Right atrium auricular region (tissue), 2 donors: Measurements from ENCODE around the gene BRPF1. TPM values are rescaled to one million over a fixed set of nuclear protein-coding genes. Genes with fewer than 3 reads are reported as not detected.
"Not testable (repeated sequence)": the region's sequence is repeated elsewhere in the genome, so short reads cannot be mapped to it uniquely, and the experiment has no call there.

Experiments
- DNase-seq: peaks from one replicate; pipeline ENCODE4 v3.0.0-alpha.2; 2019; ENCODE audit warnings: low spot score
- H3K27ac ChIP-seq, 2 donors: fragments of 200-600 bp; sonication (generic); 1 replicate in 1 of 2; 2 replicates in 1 of 2; pipeline ENCODE4 v1.5.1; 2016 to 2019
- H3K27me3 ChIP-seq, 2 donors: fragments of 200-600 bp; sonication (generic); one replicate each; pipeline versions ENCODE4 v1.5.1 to v1.6.0; 2017 to 2019
- H3K36me3 ChIP-seq: fragments of 200-600 bp; sonication (generic); one replicate; pipeline ENCODE4 v1.5.1; 2016
- H3K4me1 ChIP-seq, 2 donors: fragments of 200-600 bp; sonication (generic); one replicate each; pipeline versions ENCODE4 v1.5.1 to v1.6.0; 2017 to 2019
- H3K4me3 ChIP-seq, 2 donors: fragments of 200-600 bp; sonication (generic); 1 replicate in 1 of 2; 2 replicates in 1 of 2; pipeline ENCODE4 v1.5.1; 2017 to 2019; ENCODE audit warnings: mild to moderate bottlenecking in 1 of 2, moderate library complexity in 1 of 2
- H3K9me3 ChIP-seq, 2 donors: fragments of 200-600 bp; sonication (generic); one replicate each; pipeline ENCODE4 v1.5.1; 2019
- total RNA-seq, 2 donors: library from RNA; depleted of rRNA; stranded (reverse); fragments of >200 nt; gene quantifications; one replicate each; pipeline ENCODE4 v1.1.0, GENCODE V29; 2016
- TF ChIP-seq, protein P1 (sequence below), 2 donors: fragments of 200-600 bp; sonication (generic); IDR thresholded peaks; one replicate each; pipeline ENCODE4 v1.5.1; 2019; ENCODE audit warnings: antibody characterized with exemption in 2 of 2

The BRPF1 gene
- total RNA-seq, 2 donors from 2014 or later, result 8.8 to 15.3 TPM

DNA sequence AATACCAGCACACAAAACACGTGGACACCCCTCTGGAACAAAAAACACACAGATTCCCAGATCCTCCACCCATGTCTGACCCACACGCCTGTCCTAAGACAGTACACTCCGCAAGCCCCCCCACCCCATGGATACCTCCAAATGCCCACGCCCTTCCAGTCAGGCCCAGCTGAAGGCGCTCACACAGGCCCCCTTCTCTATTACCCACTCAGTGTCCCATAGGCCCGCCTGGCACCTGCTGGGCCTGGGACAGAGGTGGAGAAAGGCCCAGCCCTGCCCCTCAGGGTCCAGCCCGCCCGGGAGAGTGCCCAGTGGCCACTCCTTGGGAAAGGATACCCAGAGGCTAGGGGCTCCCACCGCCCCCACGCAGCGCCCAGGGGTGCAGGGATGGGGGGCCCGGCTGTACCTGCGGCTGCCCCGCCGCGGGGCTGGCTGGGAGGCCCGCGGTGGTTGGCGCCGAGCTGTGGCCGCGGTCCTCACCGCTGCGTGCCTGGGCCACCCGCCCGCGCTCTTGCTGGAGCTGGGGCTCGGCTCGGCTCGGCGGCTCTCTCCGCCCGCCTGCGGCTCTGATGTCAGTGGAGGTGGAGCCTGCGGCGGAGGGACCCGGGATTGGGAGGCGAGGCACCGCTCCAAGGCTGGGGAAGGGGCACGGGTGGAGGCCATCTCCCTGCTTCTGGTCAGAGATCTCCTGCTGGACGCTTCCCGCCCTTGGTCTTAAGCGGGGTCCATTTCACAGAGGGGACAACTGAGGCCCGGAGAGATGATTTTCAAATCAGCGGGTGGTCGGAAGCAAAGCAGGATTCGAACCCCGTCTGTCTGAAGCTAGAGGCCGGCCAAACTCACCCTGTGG, 38.1 kb downstream of the BRPF1 start, which contains the start of gene CAMK1:
Gene CAMK1, minus strand, starts transcription at position 522 of the 850 bp plus-strand sequence. CDS start 2,198 bp downstream, outside the sequence.
- H3K36me3 ChIP-seq, result peaks cover 6% of the 10 kb centered on the region
- TF ChIP-seq, protein P1, sequence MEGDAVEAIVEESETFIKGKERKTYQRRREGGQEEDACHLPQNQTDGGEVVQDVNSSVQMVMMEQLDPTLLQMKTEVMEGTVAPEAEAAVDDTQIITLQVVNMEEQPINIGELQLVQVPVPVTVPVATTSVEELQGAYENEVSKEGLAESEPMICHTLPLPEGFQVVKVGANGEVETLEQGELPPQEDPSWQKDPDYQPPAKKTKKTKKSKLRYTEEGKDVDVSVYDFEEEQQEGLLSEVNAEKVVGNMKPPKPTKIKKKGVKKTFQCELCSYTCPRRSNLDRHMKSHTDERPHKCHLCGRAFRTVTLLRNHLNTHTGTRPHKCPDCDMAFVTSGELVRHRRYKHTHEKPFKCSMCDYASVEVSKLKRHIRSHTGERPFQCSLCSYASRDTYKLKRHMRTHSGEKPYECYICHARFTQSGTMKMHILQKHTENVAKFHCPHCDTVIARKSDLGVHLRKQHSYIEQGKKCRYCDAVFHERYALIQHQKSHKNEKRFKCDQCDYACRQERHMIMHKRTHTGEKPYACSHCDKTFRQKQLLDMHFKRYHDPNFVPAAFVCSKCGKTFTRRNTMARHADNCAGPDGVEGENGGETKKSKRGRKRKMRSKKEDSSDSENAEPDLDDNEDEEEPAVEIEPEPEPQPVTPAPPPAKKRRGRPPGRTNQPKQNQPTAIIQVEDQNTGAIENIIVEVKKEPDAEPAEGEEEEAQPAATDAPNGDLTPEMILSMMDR (IDR thresholded peaks at IDR 0.05), result no peak
- no peaks in the 10 kb centered on the region for H3K27me3 ChIP-seq
- H3K9me3 ChIP-seq, result no peaks in the 10 kb centered on the region
- peak within 1 kb of the TSS; percentile 84 to 88 for H3K27ac ChIP-seq
- DNase-seq, result peak; percentile 82
- H3K4me3 ChIP-seq, result peak within 1 kb of the TSS; percentile 75 to 77
- H3K4me1 ChIP-seq, result peaks cover 0 to 42% of the 10 kb centered on the region in 2 donors

DNA sequence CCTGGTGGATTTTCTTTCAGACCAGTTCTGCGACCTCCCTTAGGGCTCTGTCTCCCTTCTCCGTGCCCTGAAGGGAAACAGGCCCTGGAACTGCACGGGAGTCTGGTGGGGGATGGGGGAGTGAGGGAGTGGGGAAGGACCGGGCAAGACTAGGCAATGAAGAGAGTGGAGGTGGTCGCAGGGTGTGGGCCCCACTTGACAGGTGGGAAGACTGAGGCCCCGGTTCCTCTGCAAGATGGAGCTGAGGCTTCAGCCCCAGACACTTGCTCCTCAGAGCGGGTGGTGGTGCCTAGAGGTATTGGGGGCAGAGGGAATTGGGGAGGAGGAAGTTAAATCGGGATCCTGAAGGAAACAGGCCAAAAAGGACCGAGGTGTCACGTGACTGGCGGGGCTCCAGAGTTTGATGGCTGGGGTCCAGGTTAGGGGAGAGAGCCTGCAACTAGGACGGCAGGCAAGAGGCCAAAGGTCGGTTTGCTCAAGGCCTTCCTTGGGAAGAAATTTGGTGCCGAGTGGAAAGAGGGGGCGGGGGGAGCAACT, 38.8 kb downstream of the BRPF1 start:
- Histone ChIP-seq H3K27me3 (no peaks in the 10 kb centered on the region), H3K27ac (peak overlapping the region; percentile 84 to 88), H3K9me3 (no peaks in the 10 kb centered on the region), H3K36me3 (peaks cover 6% of the 10 kb centered on the region), H3K4me1 (peaks cover 0 to 42% of the 10 kb centered on the region in 2 donors), H3K4me3 (peak overlapping the region; percentile 75 to 77)
- DNase-seq, result peak; percentile 91
- TF ChIP-seq, protein P1 (IDR thresholded peaks at IDR 0.05), result no peak

DNA sequence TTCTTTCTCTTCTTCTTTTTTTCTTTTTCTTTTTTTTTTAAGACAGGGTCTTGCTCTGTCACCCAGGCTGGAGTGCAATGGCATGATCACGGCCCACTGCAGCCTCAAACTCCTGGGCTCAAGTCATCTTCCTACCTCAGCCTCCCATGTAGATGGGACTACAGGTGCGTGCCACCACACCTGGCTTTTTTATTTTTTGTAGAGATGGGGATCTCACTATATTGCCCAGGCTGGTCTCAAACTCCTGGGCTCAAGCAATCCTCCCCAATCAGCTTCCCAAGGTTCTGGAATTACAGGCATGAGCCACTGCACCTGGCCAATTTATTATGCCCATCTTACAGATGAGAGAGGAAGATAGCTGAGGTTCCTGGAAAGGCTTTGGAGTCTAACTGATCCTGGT, 39.5 kb downstream of the BRPF1 start:
- not testable (repeated sequence) for H3K36me3 ChIP-seq, H3K9me3 ChIP-seq, H3K4me3 ChIP-seq, DNase-seq, H3K27me3 ChIP-seq
- H3K4me1 ChIP-seq, result peaks cover 0 to 42% of the 10 kb centered on the region in 2 donors
- peak overlapping the region in 1 of 2 donors; percentile 84 for H3K27ac ChIP-seq

DNA sequence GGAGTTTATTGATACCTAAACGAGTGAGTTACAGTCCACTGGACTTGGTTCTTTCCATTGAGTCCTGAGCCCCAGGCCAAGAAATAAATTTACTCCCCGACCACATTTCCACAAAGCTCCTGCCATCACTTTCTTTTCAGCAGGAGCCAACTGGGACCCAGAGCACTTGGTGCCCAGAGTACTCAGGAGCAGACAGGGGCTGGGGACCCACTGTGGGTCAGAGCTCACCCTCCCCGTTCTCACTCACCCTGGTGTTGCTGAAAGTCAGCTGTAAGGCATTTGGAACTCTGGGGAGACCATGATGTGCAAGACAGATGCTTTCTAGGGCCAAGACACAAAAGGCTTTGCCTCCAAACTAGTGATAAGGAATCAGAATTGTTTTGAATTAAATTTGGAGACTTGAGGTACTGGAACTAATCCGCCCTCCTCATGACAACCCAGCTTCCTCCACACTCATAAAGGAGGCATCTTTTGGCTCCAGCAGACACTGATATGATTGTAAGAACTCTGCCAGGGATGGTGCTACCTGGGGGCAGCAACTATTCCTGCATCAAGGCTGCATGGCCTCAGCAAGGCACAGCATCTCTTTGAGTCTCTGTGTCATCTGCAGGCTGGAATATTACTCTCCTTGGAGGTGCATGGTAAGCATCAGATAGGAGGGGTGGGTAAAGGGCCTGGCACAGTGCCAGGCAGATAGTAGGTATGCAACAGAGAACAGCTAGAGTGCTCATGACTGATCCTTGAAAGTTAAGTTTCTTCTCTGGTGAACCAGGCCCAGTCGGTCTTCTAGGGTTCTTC, 45.6 kb downstream of the BRPF1 start:
- Histone ChIP-seq H3K27ac (no peak overlapping the region), H3K4me1 (no peaks in the 10 kb centered on the region), H3K4me3 (no peak overlapping the region), H3K36me3 (peaks cover 15% of the 10 kb centered on the region), H3K27me3 (no peaks in the 10 kb centered on the region), H3K9me3 (no peaks in the 10 kb centered on the region)
- DNase-seq, result no peak
- TF ChIP-seq, protein P1 (IDR thresholded peaks at IDR 0.05), result no peak

DNA sequence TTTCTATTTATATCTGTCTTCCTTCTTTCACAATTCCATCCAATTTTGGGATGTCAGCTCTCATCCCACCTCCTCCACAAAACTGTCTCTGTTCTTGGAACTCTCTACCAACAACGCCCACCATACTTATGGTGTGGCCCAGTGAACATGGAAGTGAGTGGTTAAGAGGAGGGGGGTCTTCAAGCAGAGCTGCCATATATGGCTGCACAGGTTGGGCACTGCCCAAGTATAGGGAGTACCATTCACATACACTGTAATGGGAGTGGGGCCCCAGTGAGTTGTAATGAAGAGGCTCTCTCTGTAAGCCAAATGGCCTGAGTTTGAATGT, 46.1 kb downstream of the BRPF1 start:
- no peaks in the 10 kb centered on the region for H3K9me3 ChIP-seq
- no peak for DNase-seq
- peaks cover 21% of the 10 kb centered on the region for H3K36me3 ChIP-seq
- no peaks in the 10 kb centered on the region for H3K27me3 ChIP-seq
- H3K4me1 ChIP-seq, result no peaks in the 10 kb centered on the region
- H3K4me3 ChIP-seq, result no peak overlapping the region
- TF ChIP-seq, protein P1 (IDR thresholded peaks at IDR 0.05), result no peak
- no peak overlapping the region for H3K27ac ChIP-seq
